GM12878 (cell line): ENCODE results near the gene ORMDL1. TPM values are rescaled to one million over a fixed set of nuclear protein-coding genes. Genes with fewer than 3 reads are reported as not detected.

Experiments
- ATAC-seq: fragments of 200-7000 bp; cut with Tn5 transposase; 3 replicates; pipeline ENCODE4 v1.9.1; 2020; ENCODE audit warnings: mild to moderate bottlenecking, moderate library complexity
- BruUV-seq: library from RNA; stranded (reverse); fragments of 400-500 nt; replicated peaks from 2 replicates; lab custom pipeline; 2021; lab: Mats Ljungman, UMichigan
- CTCF ChIA-PET: fragments of 300-600 bp; sonication (Branson Sonifier 250); formaldehyde crosslinking; extraction: SDS; loops from one replicate; lab custom pipeline; 2021; ENCODE audit warnings: inconsistent platforms; lab: Yijun Ruan, JAX
- POLR2A ChIA-PET: fragments of 350-600 bp; formaldehyde crosslinking; extraction: SDS; loops from one replicate; lab custom pipeline; 2021; ENCODE audit warnings: inconsistent platforms; lab: Charles Lee
- RAD21 ChIA-PET: fragments of 300-600 bp; sonication (Branson Sonifier 250); formaldehyde crosslinking; loops from one replicate; lab custom pipeline; 2023; ENCODE audit warnings: antibody characterized with exemption; ENCODE audit not compliant: unreplicated experiment; lab: Charles Lee
- SMC1A ChIA-PET: fragments of 300-600 bp; sonication (Branson Sonifier 250); formaldehyde crosslinking; loops from one replicate; lab custom pipeline; 2023; ENCODE audit not compliant: unreplicated experiment, uncharacterized antibody; lab: Charles Lee
- DNase-seq: peaks from one replicate; pipeline ENCODE4 v3.0.0-alpha.2; 2011; ENCODE audit warnings: low read depth, low spot score
- FAIRE-seq: peaks from 3 replicates; lab custom pipeline; 2011; peaks lifted over from hg19 to GRCh38; lab: Jason Lieb, UNC
- H2AFZ ChIP-seq: 2 replicates; pipeline ENCODE4 v1.6.0; 2011; ENCODE audit warnings: low read depth, low read length, control low read depth; ENCODE audit not compliant: control insufficient read depth
- H3K27ac ChIP-seq: 2 replicates; pipeline ENCODE4 v1.5.1; 2011; ENCODE audit warnings: control low read depth; ENCODE audit not compliant: control insufficient read depth, insufficient read depth
- H3K27me3 ChIP-seq, 2 experiments: replicated peaks in 1 of 2; 2 replicates each; pipeline versions ENCODE4 v1.6.0 to v1.6.1; 2011; ENCODE audit warnings: low read length in 1 of 2; ENCODE audit not compliant: control insufficient read depth in 2 of 2, insufficient read depth in 2 of 2
- H3K36me3 ChIP-seq, 2 experiments: 2 replicates each; pipeline ENCODE4 v1.5.1; 2011; ENCODE audit warnings: low read length in 1 of 2; ENCODE audit not compliant: control insufficient read depth in 2 of 2, insufficient read depth in 2 of 2
- H3K4me1 ChIP-seq: 2 replicates; pipeline ENCODE4 v1.6.1; 2011; ENCODE audit warnings: mild to moderate bottlenecking, low read length, moderate library complexity, mixed read lengths; ENCODE audit not compliant: control insufficient read depth, insufficient read depth
- H3K4me2 ChIP-seq: 2 replicates; pipeline ENCODE4 v1.6.0; 2011; ENCODE audit warnings: control low read depth; ENCODE audit not compliant: control insufficient read depth, insufficient read depth
- H3K4me3 ChIP-seq: fragments of 200-600 bp; sonication (generic); 2 replicates; pipeline ENCODE4 v1.5.1; 2016
- H3K79me2 ChIP-seq: 2 replicates; pipeline ENCODE4 v1.6.0; 2011; ENCODE audit warnings: low read length; ENCODE audit not compliant: control insufficient read depth, insufficient read depth
- H3K9ac ChIP-seq: 2 replicates; pipeline ENCODE4 v1.8.0; 2011; ENCODE audit warnings: low read length, control low read depth, mixed read lengths; ENCODE audit not compliant: control insufficient read depth, insufficient read depth
- H3K9me3 ChIP-seq: replicated peaks from 3 replicates; pipeline ENCODE4 v1.5.1; 2011; ENCODE audit warnings: mild to moderate bottlenecking, low read length; ENCODE audit not compliant: control insufficient read depth, insufficient read depth
- H4K20me1 ChIP-seq: 2 replicates; pipeline ENCODE4 v1.6.0; 2011; ENCODE audit not compliant: control insufficient read depth, insufficient read depth
- CEBPB ChIP-seq, 2 experiments: fragments of 150-350 bp in 1 of 2; IDR thresholded peaks; 2 replicates each; pipeline ENCODE4 v1.6.1; 2012 to 2014; ENCODE audit warnings: low read depth in 2 of 2, low read length in 2 of 2, borderline replicate concordance in 1 of 2, inconsistent platforms in 1 of 2
- HDGF ChIP-seq: fragments of 450-650 bp; IDR thresholded peaks from 2 replicates; pipeline ENCODE4 v1.6.1; 2016; ENCODE audit warnings: antibody characterized with exemption
- IRF3 ChIP-seq: fragments of 450-650 bp; IDR thresholded peaks from 2 replicates; pipeline ENCODE4 v1.6.1; 2014; ENCODE audit warnings: mild to moderate bottlenecking
- MLLT1 ChIP-seq: fragments of 450-650 bp; IDR thresholded peaks from 2 replicates; pipeline ENCODE4 v1.6.1; 2016; ENCODE audit warnings: mild to moderate bottlenecking
- MYB ChIP-seq: fragments of 150-350 bp; IDR thresholded peaks from 2 replicates; pipeline ENCODE4 v1.6.1; 2014; ENCODE audit warnings: mild to moderate bottlenecking, low read depth, low read length, borderline replicate concordance
- WGBS: methylation state at CpG from one replicate; pipeline ENCODE4 v1.1.6; 2016; ENCODE audit warnings: low lambda C conversion rate; ENCODE audit not compliant: insufficient replicate concordance, insufficient coverage; ENCODE audit errors: missing lambda C conversion rate; 5-methylcytosine and 5-hydroxymethylcytosine counted together
- in situ Hi-C: fragments of 300-500 bp; cut with MboI; formaldehyde crosslinking; loops from 9 replicates; pipeline ENCODE4 v1.14.3; 2018; ENCODE audit warnings: mixed read lengths
- intact Hi-C: fragments of 100-400 bp; cut with micrococcal nuclease; formaldehyde crosslinking; loops from one replicate; pipeline ENCODE4 v1.14.2; 2022; ENCODE audit not compliant: unreplicated experiment
- polyA plus RNA-seq, 11 experiments: library from polyadenylated mRNA; depleted of rRNA in 4 of 11; unstranded in 6 of 11; stranded (reverse) in 5 of 11; fragments of >200 nt; fragmentation: Nextera tagmentation in 4 of 11; fragmentation: Illumina TruSeq in 1 of 11; extraction: Ambion mirVana in 4 of 11; extraction: Trizol in 1 of 11; gene quantifications; 1 replicate in 1 of 11; 2 replicates in 10 of 11; pipeline versions ENCODE4 v1.2.1 to v1.2.3, GENCODE V29; 2011 to 2016; ENCODE audit warnings: inconsistent platforms in 2 of 11, missing spikeins in 2 of 11, low read depth in 1 of 11
- total RNA-seq, 4 experiments: library from RNA; depleted of rRNA in 3 of 4; stranded (reverse); fragments of >200 nt in 3 of 4; fragmentation: Illumina TruSeq in 1 of 4; extraction: Trizol in 1 of 4; gene quantifications; 2 replicates each; pipeline versions ENCODE4 v1.2.1 to v1.2.3, GENCODE V29; 2013 to 2021
- TF ChIP-seq, protein P1 (sequence below): fragments of 450-650 bp; formaldehyde crosslinking; IDR thresholded peaks from 2 replicates; pipeline ENCODE4 v1.4.0; 2022; ENCODE audit warnings: mild to moderate bottlenecking, moderate library complexity

Gene ORMDL1
- total and polyA plus RNA-seq, 10 of the 15 experiments (the other 5 are each of a cell fraction or from before 2014, with no cell fraction given) = 62.6 to 161 (median 95.7) TPM

DNA sequence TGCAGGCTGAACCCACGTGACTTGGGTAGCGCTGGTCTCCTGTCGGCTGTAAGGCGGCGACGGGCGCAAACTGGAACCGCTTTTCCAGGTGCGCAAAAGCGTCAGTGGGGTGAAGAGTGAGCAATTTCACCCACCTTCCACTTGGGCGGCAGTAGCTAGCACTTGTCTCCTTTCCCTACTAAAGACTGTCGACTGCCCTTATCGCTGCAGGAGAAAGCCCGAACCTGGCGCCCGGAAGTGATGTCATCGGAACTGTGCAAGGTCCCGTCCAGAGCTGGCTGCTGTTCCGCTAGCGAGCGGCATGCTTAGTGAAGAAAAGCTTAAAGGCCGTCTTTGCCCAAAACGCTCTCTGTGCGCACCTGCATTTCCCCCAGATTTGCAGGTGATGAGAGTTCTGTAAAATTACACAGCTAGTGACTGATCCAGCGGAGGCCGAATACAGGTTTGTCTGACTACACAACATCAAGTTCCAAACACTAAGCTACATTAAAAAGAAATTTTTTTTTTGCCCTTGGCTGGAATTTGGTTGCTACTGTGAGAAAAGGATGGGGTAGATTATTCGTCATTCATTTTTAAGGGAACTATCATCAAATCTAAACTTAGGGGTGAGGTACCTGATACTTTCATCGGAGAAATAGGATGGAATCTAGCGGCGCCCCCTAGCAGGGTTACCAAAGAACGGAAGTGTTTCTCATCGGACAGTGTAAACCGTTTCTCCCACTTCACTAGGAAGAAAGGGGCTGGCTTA is 21.4 kb downstream of the ORMDL1 start, which contains the start of gene OSGEPL1 (continued):
- TF ChIP-seq, protein P1, sequence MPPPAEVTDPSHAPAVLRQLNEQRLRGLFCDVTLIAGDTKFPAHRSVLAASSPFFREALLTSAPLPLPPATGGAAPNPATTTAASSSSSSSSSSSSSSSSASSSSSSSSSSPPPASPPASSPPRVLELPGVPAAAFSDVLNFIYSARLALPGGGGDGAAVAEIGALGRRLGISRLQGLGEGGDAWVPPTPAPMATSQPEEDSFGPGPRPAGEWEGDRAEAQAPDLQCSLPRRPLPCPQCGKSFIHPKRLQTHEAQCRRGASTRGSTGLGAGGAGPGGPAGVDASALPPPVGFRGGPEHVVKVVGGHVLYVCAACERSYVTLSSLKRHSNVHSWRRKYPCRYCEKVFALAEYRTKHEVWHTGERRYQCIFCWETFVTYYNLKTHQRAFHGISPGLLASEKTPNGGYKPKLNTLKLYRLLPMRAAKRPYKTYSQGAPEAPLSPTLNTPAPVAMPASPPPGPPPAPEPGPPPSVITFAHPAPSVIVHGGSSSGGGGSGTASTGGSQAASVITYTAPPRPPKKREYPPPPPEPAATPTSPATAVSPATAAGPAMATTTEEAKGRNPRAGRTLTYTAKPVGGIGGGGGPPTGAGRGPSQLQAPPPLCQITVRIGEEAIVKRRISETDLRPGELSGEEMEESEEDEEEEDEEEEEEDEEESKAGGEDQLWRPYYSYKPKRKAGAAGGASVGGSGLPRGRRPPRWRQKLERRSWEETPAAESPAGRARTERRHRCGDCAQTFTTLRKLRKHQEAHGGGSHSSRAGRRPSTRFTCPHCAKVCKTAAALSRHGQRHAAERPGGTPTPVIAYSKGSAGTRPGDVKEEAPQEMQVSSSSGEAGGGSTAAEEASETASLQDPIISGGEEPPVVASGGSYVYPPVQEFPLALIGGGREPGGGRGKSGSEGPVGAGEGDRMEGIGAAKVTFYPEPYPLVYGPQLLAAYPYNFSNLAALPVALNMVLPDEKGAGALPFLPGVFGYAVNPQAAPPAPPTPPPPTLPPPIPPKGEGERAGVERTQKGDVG (CRISPR knock-in tag) = no peak
- no peak for TF ChIP-seq MYB
- 0 out of 2 replicates have a peak, but pooled peaks have one; percentile 60 for TF ChIP-seq MLLT1

DNA sequence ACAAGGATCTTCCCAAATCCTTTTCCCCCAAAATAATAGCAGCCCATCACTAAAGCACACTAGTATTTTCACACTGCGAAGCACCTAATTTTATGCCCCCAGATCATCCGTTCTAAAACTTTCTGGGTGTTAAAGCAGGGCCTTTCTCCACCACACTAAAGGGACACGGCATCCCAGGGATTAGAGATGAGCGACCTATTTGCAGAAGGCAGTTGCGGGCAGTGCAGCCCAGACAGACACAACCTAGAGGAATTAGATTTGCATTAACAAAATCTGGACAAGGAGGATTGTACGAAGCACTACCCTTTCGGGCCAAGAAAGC is 21.9 kb downstream of the ORMDL1 start:
- DNase-seq = no peak
- WGBS = 1% methylated on average over 7 of the region's 7 CpGs
- Histone ChIP-seq H3K4me2 (peak overlapping the region; percentile 95), H3K4me1 (peaks cover 5% of the 10 kb centered on the region; the same call in 1 of the 2 replicates), H3K4me3 (peak overlapping the region; percentile 97), H3K36me3 (peaks cover 0 to 4% of the 10 kb centered on the region in 2 experiments; a peak in 2 of 4 replicates), H3K9ac (peak overlapping the region; percentile 95), H3K79me2 (peaks cover 10% of the 10 kb centered on the region), H3K27me3 (no peaks in the 10 kb centered on the region), H3K9me3 (no peaks in the 10 kb centered on the region), H4K20me1 (no peaks in the 10 kb centered on the region), H2AFZ (peak overlapping the region; percentile 99)
- BruUV-seq = TSS peak; percentile 79
- no peak for ATAC-seq
- ChIA-PET POLR2A (interaction anchor here (1.0 to 4.0 kb wide), 8 partner anchors 9 to 103 kb away, joined by 3 to 23 read pairs (median 5); partner anchors contain the start of genes ORMDL1 and PMS1), CTCF (interaction anchor here (0.7 to 6.5 kb wide), 19 partner anchors 10 to 456 kb away, joined by 3 to 84 read pairs (median 6); partner anchors contain the start of genes ANKAR, ASNSD1, ORMDL1 and PMS1)
- intact Hi-C loops = loop anchor here (2.0 to 10.0 kb wide), 2 partner anchors 101 to 317 kb away; partner anchors contain the start of genes ASNSD1 and WDR75
- no peak for FAIRE-seq
- in situ Hi-C loops = no loop called here
- 0 out of 4 replicates have a peak, but pooled peaks of 1 of the 2 experiments have one; percentile 5 for TF ChIP-seq CEBPB (IDR thresholded peaks at IDR 0.05; ENCODE audit: borderline replicate concordance in 1 of 2, low read depth in 2 of 2, low read length in 2 of 2)
- 0 out of 2 replicates have a peak, but pooled peaks have one; percentile 16 for TF ChIP-seq HDGF
- no peak for TF ChIP-seq IRF3
- TF ChIP-seq, all 136 proteins: peak for 2
- RAD21 ChIA-PET = interaction anchor here (0.8 to 2.0 kb wide), 10 partner anchors 12 to 102 kb away, joined by 3 to 10 read pairs (median 4); partner anchors contain the start of genes ANKAR and ASNSD1
- SMC1A ChIA-PET = interaction anchor here (0.8 to 1.8 kb wide), 17 partner anchors 9 to 189 kb away, joined by 3 to 9 read pairs (median 4); partner anchors contain the start of gene ASNSD1
- H3K27ac ChIP-seq = peak overlapping the region; percentile 91
